Vagina (tissue), 2 donors: ENCODE data around the gene PPP4R1. TPM values are rescaled to one million over a fixed set of nuclear protein-coding genes. Genes with fewer than 3 reads are reported as not detected.
A peak's percentile ranks its signal among the peaks of the same experiment; 100 is the strongest.

Experiments used
- DNase-seq, 2 donors: peaks; one replicate each; pipeline ENCODE4 v3.0.0-alpha.2; 2017; ENCODE audit errors: extremely low spot score in 2 of 2
- H3K27ac ChIP-seq: fragments of 200-600 bp; sonication (generic); one replicate; pipeline ENCODE4 v1.5.1; 2019
- H3K27me3 ChIP-seq: fragments of 200-600 bp; sonication (generic); one replicate; pipeline ENCODE4 v1.5.1; 2019
- H3K36me3 ChIP-seq, 2 donors: fragments of 200-600 bp; sonication (generic); one replicate each; pipeline ENCODE4 v1.5.1; 2017 to 2019
- H3K4me1 ChIP-seq: fragments of 200-600 bp; sonication (generic); one replicate; pipeline ENCODE4 v1.5.1; 2019
- H3K4me3 ChIP-seq, 2 donors: fragments of 200-600 bp; sonication (generic); 1 replicate in 1 of 2; 2 replicates in 1 of 2; pipeline ENCODE4 v1.5.1; 2016 to 2019
- H3K9me3 ChIP-seq: fragments of 200-600 bp; sonication (generic); one replicate; pipeline ENCODE4 v1.5.1; 2019
- CTCF ChIP-seq, 3 experiments: fragments of 450-650 bp in 2 of 3; fragments of 200-600 bp in 1 of 3; sonication (generic) in 1 of 3; IDR thresholded peaks; one replicate each; pipeline ENCODE4 v1.5.1; 2017 to 2019; ENCODE audit warnings: antibody characterized with exemption in 3 of 3, mild to moderate bottlenecking in 2 of 3, moderate library complexity in 2 of 3
- POLR2A ChIP-seq, 2 donors: fragments of 450-650 bp; IDR thresholded peaks; one replicate each; pipeline ENCODE4 v1.6.1; 2017; ENCODE audit warnings: antibody characterized with exemption in 2 of 2, mild to moderate bottlenecking in 2 of 2, moderate library complexity in 2 of 2
- POLR2AphosphoS5 ChIP-seq, 2 donors: sonication (generic); formaldehyde crosslinking; IDR thresholded peaks; one replicate each; pipeline ENCODE4 v1.9.0; 2017; ENCODE audit warnings: antibody characterized with exemption in 2 of 2, mild to moderate bottlenecking in 2 of 2, low read depth in 1 of 2; ENCODE audit not compliant: insufficient read depth in 1 of 2
- intact Hi-C: fragments of 100-400 bp; cut with DNase I; formaldehyde crosslinking; loops from one replicate; pipeline ENCODE4 v1.15.1; 2023
- total RNA-seq: library from RNA; depleted of rRNA; stranded (reverse); fragments of >200 nt; gene quantifications from one replicate; pipeline ENCODE4 v1.2.3, GENCODE V29; 2016

Gene PPP4R1
- total RNA-seq, 1 donor from 2014 or later: 127 TPM

GRCh38 chr18:9617006-9617542 lies 2.7 kb upstream of the PPP4R1 start:
- Histone ChIP-seq H3K9me3 (no peaks in the 10 kb centered on the region), H3K36me3 (no peaks in the 10 kb centered on the region), H3K27ac (no peak overlapping the region), H3K4me1 (peaks cover 21% of the 10 kb centered on the region), H3K4me3 (no peak overlapping the region), H3K27me3 (no peaks in the 10 kb centered on the region)
- TF ChIP-seq POLR2AphosphoS5 (IDR thresholded peaks at IDR 0.05; ENCODE audit: insufficient read depth in 1 of 2, low read depth in 1 of 2) (no peak), CTCF (IDR thresholded peaks at IDR 0.05) (no peak), POLR2A (IDR thresholded peaks at IDR 0.05) (no peak)
- intact Hi-C loops: no loop called here
- DNase-seq: no peak

- Histone ChIP-seq H3K36me3 (peaks cover 0 to 6% of the 10 kb centered on the region in 2 donors), H3K4me1 (peaks cover 27% of the 10 kb centered on the region), H3K9me3 (no peaks in the 10 kb centered on the region), H3K27me3 (no peaks in the 10 kb centered on the region), H3K4me3 (no peak overlapping the region), H3K27ac (no peak overlapping the region)
- intact Hi-C loops: no loop called here
- TF ChIP-seq POLR2A (IDR thresholded peaks at IDR 0.05) (no peak), POLR2AphosphoS5 (IDR thresholded peaks at IDR 0.05; ENCODE audit: insufficient read depth in 1 of 2, low read depth in 1 of 2) (no peak), CTCF (IDR thresholded peaks at IDR 0.05) (no peak)
- no peak for DNase-seq
Measured at GRCh38 chr18:9616049-9616448, 1.7 kb upstream of the PPP4R1 start.

- peak overlapping the region; percentile 91 to 97 for H3K4me3 ChIP-seq
- H3K36me3 ChIP-seq: peaks cover 0 to 8% of the 10 kb centered on the region in 2 donors
- peaks cover 29% of the 10 kb centered on the region for H3K4me1 ChIP-seq
- peak overlapping the region; percentile 95 for H3K27ac ChIP-seq
- no peak for DNase-seq
- TF ChIP-seq POLR2AphosphoS5 (IDR thresholded peaks at IDR 0.05; ENCODE audit: insufficient read depth in 1 of 2, low read depth in 1 of 2): no peak
- TF ChIP-seq CTCF (IDR thresholded peaks at IDR 0.05): no peak
- no peak for TF ChIP-seq POLR2A (IDR thresholded peaks at IDR 0.05)
- no peaks in the 10 kb centered on the region for H3K27me3 ChIP-seq
- intact Hi-C loops: no loop called here
- no peaks in the 10 kb centered on the region for H3K9me3 ChIP-seq
Measured at GRCh38 chr18:9615280-9615797, 980 bp upstream of the PPP4R1 start.

GRCh38 chr18:9613550-9614400 lies 584 bp downstream of the PPP4R1 start:
- intact Hi-C loops: no loop called here
- H3K36me3 ChIP-seq: peaks cover 0 to 8% of the 10 kb centered on the region in 2 donors
- no peaks in the 10 kb centered on the region for H3K9me3 ChIP-seq
- DNase-seq: no peak
- peak overlapping the region; percentile 91 to 97 for H3K4me3 ChIP-seq
- H3K27ac ChIP-seq: peak overlapping the region; percentile 99
- peak in 1 of 2 donors; percentile 56 for TF ChIP-seq POLR2AphosphoS5 (IDR thresholded peaks at IDR 0.05; ENCODE audit: insufficient read depth in 1 of 2, low read depth in 1 of 2)
- TF ChIP-seq POLR2A (IDR thresholded peaks at IDR 0.05): no peak
- peaks cover 45% of the 10 kb centered on the region for H3K4me1 ChIP-seq
- no peaks in the 10 kb centered on the region for H3K27me3 ChIP-seq

- peak overlapping the region; percentile 91 to 97 for H3K4me3 ChIP-seq
- no peaks in the 10 kb centered on the region for H3K27me3 ChIP-seq
- H3K4me1 ChIP-seq: peaks cover 53% of the 10 kb centered on the region
- TF ChIP-seq CTCF (IDR thresholded peaks at IDR 0.05) (no peak), POLR2A (IDR thresholded peaks at IDR 0.05) (no peak), POLR2AphosphoS5 (IDR thresholded peaks at IDR 0.05; ENCODE audit: insufficient read depth in 1 of 2, low read depth in 1 of 2) (no peak)
- DNase-seq: no peak
- H3K36me3 ChIP-seq: peaks cover 0 to 8% of the 10 kb centered on the region in 2 donors
- intact Hi-C loops: no loop called here
- no peaks in the 10 kb centered on the region for H3K9me3 ChIP-seq
- H3K27ac ChIP-seq: peak overlapping the region; percentile 99
Measured at GRCh38 chr18:9612977-9613376, 1.4 kb downstream of the PPP4R1 start.
